Cortex of kidney (tissue), 1 donor: ENCODE measurements around the gene RNF186.
"Not testable (repeated sequence)": the region's sequence is repeated elsewhere in the genome, so short reads cannot be mapped to it uniquely, and the experiment has no call there.

Source experiments
- DNase-seq: peaks from one replicate; lab custom pipeline; 2025; lab: John Stamatoyannopoulos, UW

The RNF186 gene

GRCh38 chr1:19793360-19794046 lies 21.6 kb downstream of the RNF186 start:
- no peak for DNase-seq

GRCh38 chr1:19792237-19793002 lies 22.7 kb downstream of the RNF186 start:
- DNase-seq = no peak

- not testable (repeated sequence) for DNase-seq
Observed at GRCh38 chr1:19790061-19790975, 24.8 kb downstream of the RNF186 start.

DNA sequence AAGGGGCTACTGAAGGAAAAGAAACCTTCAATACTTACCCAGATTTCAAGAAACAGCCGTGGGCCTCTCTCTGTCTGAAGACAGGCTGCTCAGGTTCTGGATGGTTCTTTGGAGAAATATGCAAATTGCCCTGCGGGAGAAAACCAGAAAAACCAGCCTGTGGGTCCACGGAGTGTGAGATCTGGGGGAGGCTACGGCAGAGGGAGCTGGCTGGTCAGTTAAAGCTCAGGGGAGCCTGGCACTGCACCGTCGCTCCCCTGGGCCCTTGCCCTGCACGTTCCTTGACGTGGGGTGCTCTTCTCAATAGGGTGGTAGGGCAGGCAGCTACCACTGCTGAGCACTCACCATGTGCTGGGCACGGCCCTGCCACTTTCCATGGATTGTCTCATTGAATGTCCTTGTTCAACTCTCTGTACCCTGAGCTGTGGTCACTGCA lies 28.1 kb downstream of the RNF186 start:
- DNase-seq = no peak

GRCh38 chr1:19785660-19786059 lies 29.4 kb downstream of the RNF186 start:
- no peak for DNase-seq

- DNase-seq = no peak
Observed at GRCh38 chr1:19780267-19780877, 34.7 kb downstream of the RNF186 start.

DNA sequence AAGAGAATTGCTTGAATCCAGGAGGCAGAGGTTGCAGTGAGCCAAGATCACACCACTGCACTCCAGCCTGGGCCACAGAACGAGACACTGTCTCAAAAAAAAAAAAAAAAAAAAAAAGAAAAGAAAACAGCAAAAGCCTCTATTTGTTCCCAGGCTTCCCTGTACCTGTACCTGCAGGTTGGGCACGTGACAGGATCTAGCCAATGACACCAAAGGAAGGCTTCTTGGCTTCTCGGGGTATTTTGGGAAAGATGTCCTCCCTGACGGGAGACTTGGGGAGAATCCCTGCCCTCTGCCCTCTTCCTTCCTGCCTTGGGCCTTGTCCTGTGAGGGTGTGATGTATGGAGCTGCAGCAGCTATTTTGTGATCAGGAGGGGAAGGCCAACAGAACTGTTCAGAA lies 38.1 kb downstream of the RNF186 start:
- no peak for DNase-seq

GRCh38 chr1:19776287-19776686 lies 38.8 kb downstream of the RNF186 start:
- no peak for DNase-seq

DNA sequence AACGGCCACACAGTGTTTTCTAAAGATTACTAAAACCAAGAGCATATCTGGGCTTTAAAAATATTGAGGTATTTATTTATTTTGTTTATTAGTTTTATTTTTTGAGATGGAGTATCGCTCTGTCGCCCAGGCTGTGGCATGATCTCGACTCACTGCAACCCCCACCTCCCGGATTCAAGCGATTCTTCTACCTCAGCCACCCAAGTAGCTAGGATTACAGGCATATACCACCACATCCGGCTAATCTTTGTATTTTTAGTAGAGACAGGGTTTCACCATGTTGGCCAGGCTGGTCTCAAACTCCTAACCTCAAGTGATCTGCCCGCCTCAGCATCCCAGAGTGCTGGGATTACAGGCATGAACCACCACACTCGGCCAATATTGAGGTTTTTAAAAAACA lies 39.3 kb downstream of the RNF186 start:
- DNase-seq = no peak

GRCh38 chr1:19775317-19775716 lies 39.8 kb downstream of the RNF186 start:
- no peak for DNase-seq

DNA sequence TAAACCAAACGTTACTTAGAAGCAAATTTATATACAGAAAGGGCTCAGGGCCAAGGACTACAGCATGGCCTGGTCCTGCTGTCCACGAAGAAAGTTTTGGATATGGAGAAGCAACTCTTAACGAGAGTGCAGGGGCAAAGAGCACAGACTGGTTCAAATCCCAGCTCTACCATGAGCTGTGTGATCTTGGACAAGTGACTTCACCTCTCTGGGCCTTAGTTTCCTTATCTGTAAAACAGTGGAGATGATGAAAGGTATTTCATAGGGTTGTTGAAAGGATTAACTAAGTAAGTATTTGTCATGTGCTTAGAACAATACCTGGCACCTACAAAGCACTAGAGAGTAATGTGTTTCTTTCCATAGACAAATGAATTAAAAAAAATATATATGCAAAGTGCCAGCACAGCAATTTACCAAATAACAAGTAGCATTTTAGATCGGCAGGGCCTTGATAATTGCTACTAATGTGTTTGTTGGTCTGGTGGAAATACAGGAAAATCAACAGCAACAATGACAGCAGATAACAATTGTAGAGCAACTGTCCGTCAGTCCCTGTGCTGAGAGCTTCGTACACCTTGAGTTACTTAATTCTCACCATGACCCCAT lies 40.8 kb downstream of the RNF186 start:
- no peak for DNase-seq

GRCh38 chr1:19773485-19773884 lies 41.6 kb downstream of the RNF186 start:
- no peak for DNase-seq

GRCh38 chr1:19772053-19772452 lies 43.0 kb downstream of the RNF186 start:
- DNase-seq = no peak

DNA sequence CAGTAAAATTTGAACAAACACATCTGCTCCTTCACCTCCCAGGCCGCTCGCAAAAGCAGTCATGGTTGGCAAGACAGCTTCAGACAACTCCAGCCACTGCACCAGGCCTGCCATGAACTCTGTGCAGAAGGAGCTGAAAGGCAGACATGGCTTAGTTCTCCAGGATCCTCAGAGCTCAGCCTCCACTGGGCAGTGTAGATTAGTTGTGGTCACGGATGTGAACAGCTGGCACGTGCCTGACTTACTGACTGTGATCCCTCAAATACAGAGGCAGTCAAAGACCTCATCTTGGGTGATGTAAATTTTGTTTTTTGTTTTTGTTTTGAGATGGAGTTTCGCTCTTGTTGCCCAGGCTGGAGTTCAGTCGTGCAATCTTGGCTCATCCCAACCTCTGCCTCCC lies 43.7 kb downstream of the RNF186 start:
- no peak for DNase-seq

- no peak for DNase-seq
Observed at GRCh38 chr1:19770436-19771190, 44.5 kb downstream of the RNF186 start.

- DNase-seq = no peak
Observed at GRCh38 chr1:19769211-19769932, 45.7 kb downstream of the RNF186 start.

DNA sequence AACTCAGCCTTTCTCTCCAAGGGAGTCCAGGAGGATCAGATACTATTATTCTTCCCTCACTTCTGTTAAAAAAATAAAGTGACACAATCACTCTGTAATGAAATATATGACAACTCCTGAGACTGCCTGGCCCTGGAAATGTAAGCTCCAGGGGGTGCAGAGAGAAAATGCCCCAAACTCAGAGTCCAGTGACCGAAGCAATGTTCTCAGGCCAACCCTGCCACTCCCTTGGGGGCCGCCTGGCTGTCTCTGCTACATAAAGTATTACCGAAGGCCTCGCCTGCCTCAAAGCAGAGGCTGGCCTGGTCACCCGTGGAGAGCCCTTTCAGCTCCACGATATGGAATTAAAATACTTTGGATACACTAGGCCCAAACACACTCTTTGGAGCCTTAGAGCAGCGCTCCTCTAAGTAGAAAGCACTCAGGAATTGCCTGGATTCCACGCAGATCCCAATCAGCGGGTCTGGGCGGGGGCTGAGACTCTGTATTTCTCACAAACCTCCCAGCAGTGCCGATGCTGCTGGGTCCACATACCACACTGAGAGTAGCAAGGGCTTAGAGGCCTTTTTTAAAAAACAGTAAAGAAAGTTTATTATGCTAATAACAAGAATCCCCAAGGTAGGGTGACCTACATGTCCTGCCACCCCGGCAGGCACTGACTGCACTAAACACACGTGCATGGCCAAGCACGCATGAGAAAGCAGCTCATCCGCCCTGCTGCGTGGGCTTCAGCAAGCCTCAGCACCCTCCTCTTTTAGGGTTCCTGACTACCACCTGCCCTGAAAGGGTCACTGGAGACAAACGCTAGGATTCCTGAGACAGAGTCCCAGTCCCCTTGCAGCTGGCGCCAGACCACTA lies 46.5 kb downstream of the RNF186 start:
- DNase-seq = no peak

DNA sequence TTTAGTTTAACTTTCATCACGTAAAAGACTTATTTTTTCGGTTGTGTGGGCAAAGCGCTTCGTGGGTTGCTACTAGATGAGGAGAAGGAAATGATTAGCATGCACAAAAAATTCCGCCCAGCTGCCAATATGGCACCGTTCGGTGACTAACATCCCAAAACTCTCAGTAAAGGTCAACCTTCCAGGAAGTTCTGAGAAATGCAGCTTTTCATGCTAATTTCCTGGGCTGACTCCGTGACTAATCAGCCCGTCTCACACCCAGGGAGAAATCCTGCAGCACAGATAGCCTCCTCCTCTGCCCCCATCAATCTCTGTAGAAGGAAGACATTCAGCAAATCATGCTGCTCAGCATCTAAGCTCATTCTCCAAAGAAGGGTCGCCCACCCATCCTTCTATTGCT lies 49.5 kb downstream of the RNF186 start:
- DNase-seq = no peak

DNA sequence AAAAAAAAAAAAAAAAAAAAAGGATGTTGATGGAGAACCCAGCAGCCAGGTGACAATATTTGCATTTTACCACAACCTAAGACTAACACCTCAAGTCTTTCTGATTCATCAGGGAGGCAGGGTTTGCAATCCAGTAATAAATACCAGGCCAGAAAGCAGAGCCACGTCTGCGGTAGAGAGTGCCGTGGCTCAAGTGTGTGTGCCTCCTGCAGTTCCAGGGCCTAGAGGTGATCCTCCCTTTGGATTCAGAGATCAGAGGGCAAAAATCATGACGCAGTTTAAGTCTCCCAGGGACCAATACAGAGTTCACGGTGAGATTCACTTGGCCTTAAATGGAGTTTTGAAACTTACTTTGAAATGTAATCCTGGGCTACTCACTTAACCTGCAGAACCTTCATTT lies 50.2 kb downstream of the RNF186 start:
- DNase-seq = no peak
